ENCODE results near the gene KLF13. TPM values are rescaled to one million over a fixed set of nuclear protein-coding genes. Genes with fewer than 3 reads are reported as not detected.
A peak's percentile ranks its signal among the peaks of the same experiment; 100 is the strongest.

KLF13 gene
- 66.2 TPM for total RNA-seq

DNA sequence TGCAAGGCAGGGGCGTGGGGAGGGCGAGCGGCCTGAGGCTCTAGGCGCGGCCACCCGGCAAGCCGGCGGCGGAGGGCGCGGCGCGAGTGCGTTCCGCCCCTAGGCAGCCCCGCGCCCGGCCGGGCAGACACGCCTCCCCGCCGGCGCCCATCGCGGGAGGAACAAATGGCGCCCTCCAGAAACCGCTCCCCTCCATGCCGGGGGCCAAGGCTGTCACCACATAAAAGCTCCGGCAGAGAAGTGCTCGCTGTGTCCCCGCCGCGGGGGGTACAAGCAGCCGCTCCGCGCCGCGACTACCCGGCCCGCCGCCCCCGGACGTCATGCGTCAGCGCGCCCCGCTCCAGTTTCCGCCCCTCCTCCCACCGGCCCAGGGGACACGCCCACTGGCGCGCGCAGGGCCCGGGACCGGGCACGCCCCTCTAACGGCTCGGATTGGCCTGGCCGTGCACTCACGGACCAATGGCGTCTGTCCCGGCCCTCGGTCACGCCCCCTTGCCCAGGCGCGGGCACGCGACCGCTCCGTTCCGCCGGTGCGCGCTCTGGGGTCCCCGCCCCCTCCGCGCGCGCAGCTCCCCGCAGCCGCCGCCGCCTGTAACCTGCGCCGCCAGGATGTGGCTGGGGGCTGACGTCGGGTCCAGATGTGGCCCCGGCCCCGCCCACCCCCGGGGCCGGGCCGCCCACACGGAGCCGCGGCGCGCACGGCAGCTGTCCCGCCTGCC is at the start of gene KLF13:
Gene KLF13, plus strand, starts transcription at position 680 of the 719 bp plus-strand sequence. CDS start 378 bp downstream, outside the sequence.
- DNase-seq (ENCODE audit: low read depth in 2 of 3, low spot score in 2 of 3), result peak; percentile 98 to 99 (median 98)

DNA sequence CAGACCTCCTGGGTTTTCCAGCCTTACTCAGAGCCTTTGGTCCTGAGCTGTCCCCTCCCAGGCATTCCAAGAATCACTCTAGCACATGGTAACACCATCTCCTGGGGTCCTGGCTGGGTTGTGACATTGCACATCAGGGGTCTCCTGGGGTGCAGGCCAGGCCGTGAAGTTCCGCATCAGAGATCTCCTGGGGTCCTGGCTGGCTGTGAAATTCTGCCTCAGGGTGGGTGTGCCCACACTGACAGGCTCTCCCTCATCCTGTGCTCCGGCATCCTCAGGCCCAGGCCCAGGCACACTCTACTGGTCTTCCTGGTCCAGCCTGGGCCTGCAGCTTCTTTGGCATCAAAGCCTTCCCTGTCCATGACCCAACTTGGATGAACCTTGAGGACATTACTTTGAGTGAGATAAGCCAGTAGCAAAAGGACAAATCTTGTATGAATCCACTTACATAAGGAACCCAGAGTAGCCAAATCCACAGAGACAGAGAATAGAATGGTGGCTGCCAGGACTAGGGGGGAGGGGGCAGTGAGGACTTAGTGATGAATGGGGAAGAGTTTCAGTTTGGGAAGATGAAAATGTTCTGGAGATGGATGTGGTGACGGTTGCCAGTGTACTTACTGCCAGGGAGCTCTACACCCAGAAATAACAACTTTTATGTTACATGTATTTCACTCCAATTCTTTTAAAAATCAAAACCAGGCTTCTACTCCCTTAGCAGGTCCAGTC is 49.1 kb upstream of the KLF13 start:
- DNase-seq (ENCODE audit: low read depth in 2 of 3, low spot score in 2 of 3), result no peak

- no peak for DNase-seq (ENCODE audit: low read depth in 2 of 3, low spot score in 2 of 3)
Observed at GRCh38 chr15:31278061-31278445, 48.6 kb upstream of the KLF13 start.

GRCh38 chr15:31278544-31279220 is 48.0 kb upstream of the KLF13 start:
- DNase-seq (ENCODE audit: low read depth in 2 of 3, low spot score in 2 of 3), result no peak

DNA sequence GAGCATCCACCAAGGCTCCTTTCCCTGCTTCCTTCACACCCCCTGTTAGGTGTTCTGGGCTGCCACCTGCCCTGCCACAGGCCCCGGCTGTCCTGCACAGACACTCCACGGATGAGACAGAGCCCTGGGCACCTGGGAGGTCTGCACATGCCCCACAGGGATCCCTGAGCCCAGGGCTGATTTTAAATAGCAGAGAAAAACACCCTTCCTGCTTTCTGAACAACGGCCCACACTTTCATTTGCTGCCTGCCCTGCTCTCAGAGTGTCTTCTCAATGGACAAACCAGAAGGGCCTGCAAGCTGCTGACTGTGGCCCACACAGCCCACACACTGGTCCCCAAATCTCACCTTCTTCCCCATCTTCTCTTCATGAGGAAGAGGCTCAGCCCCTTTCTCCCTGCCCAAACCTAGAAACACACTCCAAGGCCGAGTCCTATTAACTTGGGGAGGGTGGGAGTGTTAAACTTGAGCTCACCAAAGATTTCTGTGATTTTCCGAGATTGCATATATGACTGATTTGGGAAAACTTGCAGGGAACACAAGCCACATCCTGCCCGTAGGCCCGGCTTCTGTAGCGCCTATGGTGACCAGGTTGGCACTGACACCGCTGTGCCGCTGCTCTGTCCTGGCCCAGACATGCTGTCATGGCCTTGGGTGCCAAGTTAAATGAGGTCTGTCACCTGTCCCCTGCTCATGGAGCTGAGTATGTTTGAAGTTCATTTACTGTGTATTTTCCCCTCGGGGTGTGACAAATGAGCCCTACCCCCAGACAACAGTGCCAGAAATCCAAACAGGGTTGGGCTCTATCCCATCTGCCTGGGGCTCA is 47.2 kb upstream of the KLF13 start:
- DNase-seq (ENCODE audit: low read depth in 2 of 3, low spot score in 2 of 3), result no peak

DNA sequence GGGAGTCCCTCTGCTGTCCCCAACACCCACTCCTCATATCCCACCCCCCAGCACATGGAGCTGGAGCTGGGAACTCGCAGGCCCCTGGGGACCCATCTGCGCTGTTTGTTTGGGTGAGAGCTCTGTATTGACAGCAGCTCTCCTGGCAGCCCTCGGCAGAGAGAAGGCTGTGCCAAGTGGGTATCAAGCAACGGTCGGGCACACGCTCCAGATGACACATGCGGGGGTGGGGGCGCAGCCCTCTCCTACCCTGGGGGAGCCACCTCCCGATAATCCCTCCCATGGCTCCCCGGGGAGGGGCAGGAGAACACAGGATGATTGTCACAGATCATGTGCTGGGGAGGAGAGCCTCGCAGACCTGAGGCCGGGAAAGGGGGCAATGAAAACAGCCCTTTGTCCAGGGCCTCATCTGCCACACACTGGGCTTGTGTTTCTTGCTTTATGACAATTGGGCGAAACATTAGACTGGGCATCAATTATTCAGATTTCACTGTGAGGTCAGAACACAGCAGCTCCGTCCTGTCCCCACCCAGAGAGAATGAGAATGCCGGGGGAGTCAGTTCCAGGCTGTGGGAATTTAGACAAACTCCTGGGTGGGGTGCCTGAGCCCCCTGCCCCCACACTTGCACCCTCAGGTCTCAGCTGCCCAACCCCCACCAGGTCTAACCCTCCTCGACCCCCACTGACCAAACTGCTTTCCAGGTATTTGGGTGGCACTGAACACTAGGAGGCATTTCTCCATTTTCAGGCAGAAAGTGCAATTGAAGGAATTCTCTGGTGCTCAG is 46.4 kb upstream of the KLF13 start:
- no peak for DNase-seq (ENCODE audit: low read depth in 2 of 3, low spot score in 2 of 3)

DNA sequence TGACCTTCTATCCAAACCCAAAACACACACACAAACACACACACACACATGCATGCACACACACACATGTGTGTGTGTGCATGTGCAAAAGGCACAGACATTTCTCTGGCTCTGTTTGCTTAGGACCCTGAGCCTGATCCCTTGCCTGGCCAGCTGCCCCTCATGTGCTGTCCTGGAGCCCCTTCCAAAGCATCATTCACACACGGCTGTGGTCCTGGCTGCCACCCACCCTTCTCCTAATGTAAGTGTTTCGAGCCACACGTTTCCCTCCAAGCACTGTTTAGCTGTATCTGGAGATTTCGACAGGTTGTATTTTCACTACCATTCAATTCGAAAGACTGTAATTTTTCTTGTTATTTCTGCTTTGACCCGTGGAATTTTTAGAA is 45.8 kb upstream of the KLF13 start:
- no peak for DNase-seq (ENCODE audit: low read depth in 2 of 3, low spot score in 2 of 3)

DNA sequence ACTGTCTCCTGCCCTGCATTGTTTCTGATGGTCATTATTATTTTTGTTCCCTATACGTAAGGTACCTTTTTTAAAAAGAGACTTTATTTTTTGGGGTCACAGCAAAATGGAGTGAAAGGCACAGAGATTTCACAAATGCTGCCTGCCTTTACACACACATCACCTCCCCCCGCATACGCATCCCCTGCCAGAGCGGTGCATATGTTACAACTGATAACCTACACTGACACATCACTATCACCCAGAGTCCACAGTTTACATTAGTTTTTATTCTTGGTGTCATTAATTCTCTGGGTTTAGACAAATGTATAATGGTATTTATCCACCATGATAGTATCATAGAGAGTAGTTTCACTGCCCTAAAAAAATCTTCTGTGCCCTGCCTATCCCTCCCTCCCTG is 43.6 kb upstream of the KLF13 start:
- no peak for DNase-seq (ENCODE audit: low read depth in 2 of 3, low spot score in 2 of 3)

DNA sequence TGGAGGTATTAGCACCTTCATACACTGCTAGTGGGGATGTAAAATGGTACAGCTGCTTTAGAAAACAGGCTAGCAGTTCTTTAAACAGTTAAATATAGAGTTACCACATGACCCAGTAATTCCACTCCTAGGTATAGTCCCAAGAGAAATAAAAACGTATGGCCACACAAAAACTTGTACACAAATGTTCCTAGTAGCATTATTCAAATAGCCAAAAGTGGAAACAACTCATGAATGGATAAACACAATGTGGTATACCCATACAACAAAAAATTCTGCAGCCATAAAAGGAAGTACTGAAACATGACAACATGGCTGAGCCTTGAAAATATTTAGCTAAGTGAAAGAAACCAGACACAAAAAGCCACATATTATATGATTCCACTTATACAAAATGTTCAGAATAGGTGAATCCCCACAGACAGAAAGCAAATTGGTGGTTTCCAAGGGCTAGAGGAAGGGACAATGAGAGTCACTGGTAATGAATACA is 40.8 kb upstream of the KLF13 start:
- no peak for DNase-seq (ENCODE audit: low read depth in 2 of 3, low spot score in 2 of 3)

GRCh38 chr15:31291048-31291578 is 35.5 kb upstream of the KLF13 start:
- no peak for DNase-seq (ENCODE audit: low read depth in 2 of 3, low spot score in 2 of 3)

GRCh38 chr15:31292391-31293015 is 34.1 kb upstream of the KLF13 start:
- no peak for DNase-seq (ENCODE audit: low read depth in 2 of 3, low spot score in 2 of 3)

DNA sequence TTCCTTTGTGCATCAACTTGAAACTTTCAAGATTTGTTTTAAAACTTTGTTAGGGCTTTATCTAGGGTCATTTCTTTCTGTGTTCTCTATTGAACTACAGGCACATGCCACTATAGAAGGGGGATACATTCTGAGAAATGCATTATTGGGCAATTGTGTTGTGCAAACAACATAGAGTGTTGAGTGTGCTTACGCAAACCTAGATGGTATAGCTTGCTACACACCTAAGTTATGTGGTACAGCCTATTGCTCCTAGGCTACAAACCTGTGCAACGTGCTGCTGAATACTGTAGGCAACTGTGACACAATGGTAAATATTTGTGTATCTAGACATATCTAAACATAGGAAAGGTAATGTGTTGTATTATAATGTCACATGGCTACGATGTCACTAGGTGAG is 33.0 kb upstream of the KLF13 start:
- no peak for DNase-seq (ENCODE audit: low read depth in 2 of 3, low spot score in 2 of 3)

GRCh38 chr15:31294067-31294466 is 32.6 kb upstream of the KLF13 start:
- no peak for DNase-seq (ENCODE audit: low read depth in 2 of 3, low spot score in 2 of 3)

DNA sequence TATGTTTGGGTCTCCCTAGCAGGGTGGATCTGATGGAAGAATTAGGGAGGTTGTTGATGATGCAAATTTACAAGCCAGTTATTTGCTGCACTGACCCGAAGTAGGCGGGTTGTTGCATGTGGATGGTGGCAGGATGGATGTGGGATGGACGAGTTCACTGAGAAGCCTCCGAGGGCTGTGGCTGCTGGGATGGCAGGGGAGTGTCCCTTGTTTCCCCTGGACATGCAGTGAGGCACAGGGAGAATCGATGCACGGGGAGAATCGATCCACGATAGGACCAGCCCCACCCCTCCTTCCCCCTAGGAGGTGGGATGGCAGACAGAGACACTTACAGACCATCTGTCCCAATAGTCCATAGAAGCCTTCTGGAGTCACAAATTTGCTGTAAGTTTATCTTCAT is 31.0 kb upstream of the KLF13 start:
- DNase-seq (ENCODE audit: low read depth in 2 of 3, low spot score in 2 of 3), result no peak

DNA sequence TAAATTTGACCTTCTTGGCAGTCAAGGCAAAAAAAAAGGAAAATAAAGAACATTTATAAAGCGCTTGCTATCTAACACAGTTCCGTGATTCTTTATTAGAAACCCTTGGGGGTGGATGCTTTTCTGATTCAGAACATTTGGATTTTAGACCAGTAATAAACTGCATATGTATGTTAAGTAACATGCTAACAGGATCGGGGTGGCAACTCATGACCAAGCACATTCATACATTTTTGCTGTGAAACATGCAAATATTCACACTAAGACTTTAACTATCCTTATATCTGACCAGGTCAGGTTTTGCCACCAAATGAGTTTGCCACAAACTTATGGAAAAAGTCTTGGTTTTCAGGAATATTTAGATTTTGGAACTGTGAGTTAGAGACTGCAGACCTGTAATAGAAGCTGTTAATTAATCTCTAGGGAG is 30.4 kb upstream of the KLF13 start:
- DNase-seq (ENCODE audit: low read depth in 2 of 3, low spot score in 2 of 3), result no peak

DNA sequence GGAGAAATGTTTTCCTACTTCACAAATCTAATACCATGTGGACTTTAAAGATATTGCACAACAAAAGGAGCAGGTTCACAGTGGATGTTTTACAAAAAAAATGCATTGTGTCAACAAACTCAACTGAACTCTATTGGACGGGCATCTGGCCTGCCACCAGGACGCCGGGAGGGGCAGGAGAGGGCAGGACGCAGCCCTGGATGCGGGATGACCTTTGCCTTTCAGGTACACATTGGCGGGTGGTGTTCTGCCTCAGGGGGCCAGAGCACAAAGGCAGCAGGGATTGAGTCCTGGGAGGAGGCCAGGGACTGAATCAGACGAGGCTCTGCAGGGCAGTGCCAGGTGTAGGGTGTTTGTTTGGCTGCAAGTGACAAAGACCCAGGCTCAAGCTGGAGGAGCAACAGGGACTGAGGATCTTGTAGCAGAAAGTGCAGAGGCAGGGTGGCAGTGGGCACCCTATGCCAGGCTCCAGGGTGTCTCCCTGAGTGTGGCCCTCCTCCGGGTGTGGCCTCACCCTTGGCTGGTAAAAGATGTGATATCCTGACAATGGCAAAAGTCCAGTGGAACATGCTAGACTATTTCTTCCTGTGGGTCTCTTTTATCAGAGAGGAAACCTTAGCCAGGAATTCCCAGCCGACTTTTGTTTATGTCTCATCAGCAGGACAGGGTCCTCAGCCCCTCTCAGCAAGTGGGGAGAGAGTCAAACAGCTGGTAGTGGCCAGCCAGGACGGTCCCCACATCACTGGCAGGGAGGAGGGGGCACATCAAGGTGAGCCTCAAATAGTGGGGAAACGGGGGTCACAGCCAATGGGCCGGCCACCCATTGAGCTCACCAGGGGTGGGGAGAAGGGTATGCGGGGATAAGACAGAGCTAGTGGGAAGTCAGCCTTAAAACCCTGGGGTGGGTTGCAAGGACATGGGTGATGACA is 29.7 kb upstream of the KLF13 start:
- no peak for DNase-seq (ENCODE audit: low read depth in 2 of 3, low spot score in 2 of 3)

- no peak for DNase-seq (ENCODE audit: low read depth in 2 of 3, low spot score in 2 of 3)
Observed at GRCh38 chr15:31297575-31298456, 28.8 kb upstream of the KLF13 start.

All from hematopoietic multipotent progenitor cell (in vitro differentiated cells).